GM18517 (cell line): Measurements from ENCODE around the gene NFATC2.

Experiments
- ATAC-seq: cut with Tn5 transposase; IDR thresholded peaks from one replicate; pipeline ENCODE4 v1.9.1; 2021; ENCODE audit warnings: mild to moderate bottlenecking, moderate library complexity; ENCODE audit not compliant: unreplicated experiment

NFATC2 gene

DNA sequence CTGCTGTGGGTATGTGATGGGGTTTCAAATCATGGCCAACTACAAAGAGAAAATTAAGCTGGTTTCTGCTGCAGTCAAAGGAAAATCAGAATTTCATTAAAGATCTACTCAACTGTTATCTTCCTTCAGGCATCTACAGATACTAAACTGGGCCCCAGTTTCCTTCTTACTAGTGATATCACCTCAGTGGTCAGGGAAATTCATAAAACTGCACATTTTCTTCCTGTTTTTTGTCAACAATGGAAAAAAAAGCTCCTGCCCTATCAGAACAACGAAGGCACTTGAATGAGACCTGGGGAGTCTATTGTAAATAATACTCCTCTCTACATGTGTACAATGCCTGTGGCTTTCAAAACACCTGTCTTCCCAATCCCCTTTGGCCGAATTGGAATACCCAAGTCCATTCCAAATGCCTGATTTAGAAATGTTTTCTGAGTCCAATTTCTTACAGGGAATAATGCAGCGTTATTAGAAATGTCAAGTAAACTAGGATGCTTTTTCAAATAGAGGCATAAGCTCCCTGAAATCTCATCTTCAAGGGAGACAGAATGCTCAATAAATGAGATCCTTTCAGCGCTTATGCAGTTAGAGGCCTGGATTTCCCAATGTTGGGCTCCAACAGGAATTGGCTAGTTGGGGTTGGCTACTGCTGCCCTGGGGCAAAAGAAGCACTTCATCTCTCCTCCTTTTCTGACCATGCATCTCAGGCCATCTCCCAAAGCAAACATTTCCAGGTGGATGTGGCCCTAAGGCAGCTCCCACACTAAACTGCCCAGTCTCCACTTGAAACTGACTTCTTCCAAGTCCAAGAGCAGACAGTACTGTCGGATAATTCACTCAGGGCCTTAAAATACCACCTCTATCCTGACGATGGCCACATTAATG lies 143.3 kb downstream of the NFATC2 start:
- ATAC-seq = no peak

DNA sequence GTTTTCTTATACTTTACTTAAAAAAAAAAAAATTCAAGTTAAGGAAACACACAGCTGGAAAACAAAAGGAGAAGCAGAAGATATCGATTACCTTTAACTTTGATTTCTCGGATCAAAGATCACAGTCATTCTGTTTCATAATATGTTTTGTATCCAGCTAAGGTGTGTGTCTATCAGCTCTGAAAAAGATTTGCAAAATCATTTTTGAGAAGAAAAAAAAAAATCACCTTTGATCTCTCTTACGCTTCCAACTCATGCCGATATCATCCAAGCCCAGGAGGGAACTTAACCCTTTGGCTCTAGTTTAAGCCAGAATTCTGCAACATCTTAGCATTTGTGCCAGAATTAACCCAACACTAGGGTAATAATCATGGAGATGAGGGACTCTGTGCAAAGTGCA lies 144.0 kb downstream of the NFATC2 start:
- ATAC-seq = no peak

DNA sequence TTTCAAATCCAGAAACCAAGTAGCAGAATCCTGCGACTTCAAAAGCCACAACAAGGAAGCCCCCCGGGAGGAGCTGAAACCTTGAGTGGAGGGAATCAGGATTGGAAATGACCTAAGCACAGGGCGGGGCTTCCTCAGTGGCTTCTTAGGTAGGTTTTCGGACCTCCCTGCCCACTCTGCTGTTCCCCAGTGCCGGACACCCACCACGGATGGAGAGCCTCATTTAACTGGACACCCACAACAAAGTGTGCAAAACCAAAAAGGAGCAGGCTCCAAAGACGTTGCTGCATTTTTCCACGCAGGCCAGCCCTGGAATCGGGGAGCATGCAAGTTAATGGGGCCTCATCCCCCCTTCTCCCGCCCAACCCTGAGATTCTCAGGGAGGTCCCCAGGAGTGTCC lies 144.4 kb downstream of the NFATC2 start:
- no peak for ATAC-seq

DNA sequence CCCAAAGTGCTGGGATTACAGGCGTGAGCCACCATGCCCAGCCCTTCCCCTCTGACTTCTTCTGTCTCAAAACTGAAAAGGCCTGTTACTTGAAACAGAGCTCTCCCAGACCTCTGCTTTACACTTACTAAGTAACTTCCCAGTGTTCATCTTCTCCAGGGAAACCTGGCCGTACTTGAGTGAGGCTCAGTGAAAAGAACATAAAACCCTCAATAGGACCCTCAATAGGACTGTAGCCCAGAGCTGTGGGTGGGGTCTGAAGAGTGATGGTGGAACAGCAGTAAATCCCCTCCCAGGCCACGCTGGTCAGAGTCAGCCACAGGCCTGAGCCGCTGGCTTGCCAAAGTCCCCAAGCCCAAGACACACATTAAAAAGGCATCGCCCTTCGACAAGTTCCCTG lies 145.4 kb downstream of the NFATC2 start:
- no peak for ATAC-seq

DNA sequence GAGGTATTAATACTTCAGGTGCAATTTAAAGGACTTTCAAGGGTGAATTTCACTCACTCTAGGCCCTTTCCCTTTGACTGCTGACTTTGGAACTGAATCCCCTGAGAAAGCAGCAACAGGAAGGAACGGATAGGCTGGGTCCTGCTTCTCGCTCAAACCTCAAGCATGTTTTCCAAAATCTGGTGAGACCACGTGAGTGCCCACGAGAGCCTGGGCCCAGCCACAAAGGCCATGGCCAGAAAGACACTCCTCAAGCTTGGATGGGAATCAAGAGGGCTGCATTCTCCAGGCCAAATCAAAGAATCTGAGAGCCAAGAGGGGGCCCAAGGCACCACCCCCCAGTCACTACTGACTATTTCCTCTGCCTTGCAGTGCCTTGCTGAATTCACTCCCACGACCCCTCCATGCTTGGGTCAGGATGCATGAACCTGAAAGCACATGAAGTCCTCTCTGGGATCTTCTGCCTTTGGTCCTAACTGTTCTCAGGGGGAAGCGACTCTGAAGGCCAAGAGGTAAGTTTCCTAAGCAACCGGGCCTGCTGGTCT lies 146.1 kb downstream of the NFATC2 start:
- no peak for ATAC-seq

DNA sequence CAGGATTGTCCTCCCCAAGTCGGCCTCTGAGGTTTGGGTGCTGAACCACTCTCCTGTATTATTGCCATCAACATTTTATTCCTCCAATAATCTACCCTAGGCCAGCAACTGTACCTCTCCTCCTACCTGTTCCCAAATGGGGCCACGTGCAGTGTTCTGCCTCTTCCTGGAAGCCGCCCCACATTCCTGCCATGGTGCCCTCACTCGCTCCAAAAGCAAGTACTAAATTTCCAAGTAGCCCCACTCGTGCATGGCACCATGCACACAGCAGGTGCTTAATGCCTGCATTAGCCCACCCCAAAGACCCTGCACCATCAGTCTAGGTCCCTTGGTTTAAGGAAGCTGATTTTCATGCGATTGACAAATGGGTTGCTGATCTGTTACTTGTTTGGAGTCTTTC lies 147.8 kb downstream of the NFATC2 start:
- no peak for ATAC-seq

DNA sequence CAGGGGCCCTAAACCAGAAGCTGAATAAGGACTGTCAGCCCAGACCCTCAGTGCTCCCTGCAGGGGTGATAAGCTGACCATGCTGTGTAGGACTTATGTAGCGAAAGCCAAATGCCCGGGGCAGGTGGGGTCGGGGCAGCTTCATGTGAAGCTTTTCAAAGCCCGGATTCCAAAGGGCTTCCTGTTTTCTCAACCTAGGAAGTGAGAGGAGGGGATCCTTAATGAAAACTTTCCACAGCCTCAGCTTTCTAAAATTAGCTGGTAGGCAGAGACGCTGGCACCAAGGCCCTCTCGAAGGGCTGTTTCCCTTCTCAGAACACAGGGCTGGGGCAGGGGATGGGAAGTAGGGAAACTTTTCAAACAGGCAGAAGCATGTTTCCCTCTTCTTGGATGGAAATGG lies 148.9 kb downstream of the NFATC2 start:
- no peak for ATAC-seq

DNA sequence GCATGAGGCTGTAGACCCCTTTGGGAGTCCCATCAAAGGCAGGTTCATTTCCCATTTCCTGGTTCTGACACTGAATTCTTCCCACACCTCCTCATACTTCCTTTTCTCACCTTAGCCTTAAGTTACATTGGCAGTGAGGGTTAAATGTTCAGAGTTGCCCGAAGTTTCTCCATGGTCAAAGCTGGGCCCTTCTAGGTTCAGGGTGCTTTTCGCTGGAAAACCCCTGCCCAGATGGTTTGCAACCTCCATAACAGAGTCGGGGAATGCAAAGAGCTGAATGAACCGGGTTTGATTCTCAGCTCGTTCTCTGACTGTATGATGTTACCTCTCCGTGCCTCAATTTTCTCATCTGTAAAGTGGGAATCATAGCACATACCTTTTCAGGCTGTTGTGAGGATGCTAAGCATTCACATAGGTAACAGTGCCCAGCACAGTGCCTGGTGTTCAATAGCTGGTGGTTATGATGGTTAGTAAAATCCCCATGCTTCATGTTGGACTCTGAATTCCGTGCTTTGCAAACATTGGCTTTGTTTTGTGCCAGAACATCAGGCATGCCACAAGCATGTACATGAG lies 149.8 kb downstream of the NFATC2 start:
- no peak for ATAC-seq

DNA sequence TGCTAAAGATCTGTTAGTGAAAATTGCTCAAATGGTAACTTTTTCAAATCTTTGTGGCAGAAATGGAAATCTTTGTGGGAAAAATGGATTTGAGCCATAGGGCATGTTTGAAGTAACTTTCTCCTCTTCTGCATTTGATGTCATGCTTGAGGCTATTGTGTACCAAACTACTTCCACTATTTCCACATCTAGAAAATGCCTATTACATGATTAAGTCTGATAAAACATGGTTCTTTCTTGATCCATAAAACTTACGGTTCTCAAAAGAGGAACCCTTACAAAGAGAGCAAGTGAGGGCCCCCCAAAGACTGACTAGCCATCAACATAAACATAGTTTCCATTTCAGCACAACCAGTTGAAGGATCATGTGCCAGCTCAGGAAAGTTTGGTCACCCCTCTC lies 150.6 kb downstream of the NFATC2 start:
- ATAC-seq = no peak

DNA sequence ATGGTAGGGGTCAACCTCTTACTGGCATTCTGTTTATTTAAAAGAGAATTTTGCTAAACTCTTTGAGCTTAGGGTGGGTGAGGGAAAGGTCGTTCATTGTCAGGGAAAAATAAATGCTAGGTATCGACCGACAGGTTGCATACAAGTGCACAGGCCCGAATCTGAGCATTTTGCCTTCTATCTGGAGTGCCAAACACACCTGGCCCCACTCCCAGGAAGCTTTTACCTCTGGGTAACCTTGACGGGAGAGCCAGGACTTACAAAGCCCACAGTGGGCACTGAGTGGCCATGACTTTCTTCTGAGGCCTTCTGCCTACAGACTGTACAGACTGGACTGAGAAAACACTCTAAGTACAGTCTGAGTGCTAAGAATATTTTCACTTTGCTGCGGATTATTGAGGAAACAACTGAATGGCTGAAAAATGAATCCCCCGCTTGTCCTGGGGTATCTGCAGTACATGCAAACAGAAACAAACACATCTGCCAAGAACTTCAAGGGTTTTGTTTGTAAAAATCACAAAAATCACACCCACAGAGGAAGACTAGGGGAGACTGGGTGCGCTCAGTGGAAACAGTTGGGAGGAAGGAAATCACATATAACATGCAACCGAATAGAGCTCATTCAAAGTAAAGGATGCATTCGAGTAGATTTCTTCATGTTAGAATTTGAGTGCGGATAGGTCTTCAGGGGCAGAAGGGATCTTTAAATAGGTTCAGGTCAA lies 152.8 kb downstream of the NFATC2 start:
- no peak for ATAC-seq

DNA sequence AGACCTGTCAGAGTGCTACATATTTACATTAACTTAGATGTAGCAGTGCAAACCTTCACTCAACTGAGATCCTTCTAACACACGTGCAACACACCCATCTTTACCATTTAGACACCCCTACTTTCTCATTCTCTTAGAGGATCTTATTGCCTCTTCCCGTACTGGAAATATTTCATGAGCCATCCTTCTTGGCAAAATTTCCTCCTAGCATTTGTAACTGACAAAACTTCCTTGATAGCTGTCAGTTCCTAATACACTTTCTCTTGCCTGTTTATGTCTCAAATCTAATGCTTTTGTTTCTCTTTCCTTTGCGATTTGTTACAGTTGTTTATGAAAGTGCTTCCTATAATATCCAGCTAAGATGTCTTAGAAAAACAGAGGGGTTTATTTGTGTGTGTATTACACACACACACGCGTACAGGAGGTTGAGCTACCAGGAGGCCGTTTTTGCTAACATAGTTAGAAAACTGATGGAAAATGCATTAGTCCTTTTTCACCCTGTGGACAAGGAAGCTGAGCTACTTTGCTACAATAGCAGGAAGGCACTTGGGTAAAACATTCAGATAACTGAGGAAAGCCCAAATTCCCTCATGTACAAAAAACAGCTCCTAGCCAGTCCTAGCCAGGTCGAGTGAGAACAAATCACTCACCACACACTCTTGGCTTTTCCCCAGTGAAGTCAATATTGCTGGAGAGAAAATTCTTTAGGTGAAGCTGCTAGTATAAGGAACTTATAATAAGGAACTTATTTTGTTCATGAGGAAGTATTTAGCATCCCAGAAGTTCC lies 153.6 kb downstream of the NFATC2 start:
- no peak for ATAC-seq

DNA sequence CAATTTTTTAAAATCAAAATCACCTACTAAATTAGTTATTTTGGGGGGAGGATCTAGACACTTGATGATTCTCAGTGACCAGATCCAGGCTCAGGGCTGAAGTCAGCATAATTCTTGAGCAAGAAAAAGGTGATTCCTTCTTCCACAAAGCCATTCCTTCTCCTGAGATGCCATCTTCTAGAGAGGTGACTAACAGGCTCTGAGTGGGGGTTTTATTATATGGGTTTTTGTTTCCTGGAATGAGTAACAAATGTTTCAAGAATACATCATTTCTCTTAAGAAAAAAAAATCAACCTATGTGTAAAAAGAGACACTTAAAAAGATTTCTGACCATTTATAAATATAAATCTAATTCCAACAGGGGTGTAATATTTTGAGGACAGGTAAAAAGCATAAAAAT lies 154.3 kb downstream of the NFATC2 start:
- no peak for ATAC-seq

DNA sequence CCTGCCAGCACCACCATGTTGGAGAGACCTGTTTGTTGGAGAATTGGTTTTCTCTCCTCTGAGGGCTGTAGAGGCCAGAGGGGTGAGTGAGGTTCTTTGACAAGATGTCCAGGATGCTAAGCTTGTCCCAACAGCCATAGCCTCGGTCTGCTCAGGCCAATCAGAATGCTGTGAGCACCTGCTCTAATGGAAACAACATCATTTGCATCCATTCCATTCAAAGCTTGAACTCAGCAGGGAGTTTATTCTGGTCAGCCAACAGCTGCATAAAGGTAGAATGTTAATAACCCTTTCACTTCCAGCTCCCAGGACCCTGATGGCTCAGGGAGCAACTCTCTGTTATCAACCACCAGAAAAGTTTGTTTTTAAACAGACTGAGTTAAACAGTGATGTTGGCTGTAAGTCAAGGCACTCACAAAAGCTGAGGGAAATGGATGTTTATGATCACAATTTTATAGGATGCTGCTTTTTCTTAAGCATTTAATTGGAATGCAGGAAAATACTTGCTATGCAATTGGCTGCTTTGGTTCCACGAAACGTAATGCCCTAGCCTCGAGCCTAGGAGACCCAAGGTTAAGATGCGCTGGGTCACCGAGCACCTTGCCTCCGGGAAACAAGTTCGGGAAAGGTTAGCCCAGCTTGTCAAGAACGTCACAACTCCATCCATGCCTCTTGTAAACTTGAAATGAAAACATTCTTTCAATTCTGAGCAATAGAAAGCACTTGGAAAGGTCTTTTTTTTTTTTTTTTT lies 155.2 kb downstream of the NFATC2 start:
- ATAC-seq = no peak

DNA sequence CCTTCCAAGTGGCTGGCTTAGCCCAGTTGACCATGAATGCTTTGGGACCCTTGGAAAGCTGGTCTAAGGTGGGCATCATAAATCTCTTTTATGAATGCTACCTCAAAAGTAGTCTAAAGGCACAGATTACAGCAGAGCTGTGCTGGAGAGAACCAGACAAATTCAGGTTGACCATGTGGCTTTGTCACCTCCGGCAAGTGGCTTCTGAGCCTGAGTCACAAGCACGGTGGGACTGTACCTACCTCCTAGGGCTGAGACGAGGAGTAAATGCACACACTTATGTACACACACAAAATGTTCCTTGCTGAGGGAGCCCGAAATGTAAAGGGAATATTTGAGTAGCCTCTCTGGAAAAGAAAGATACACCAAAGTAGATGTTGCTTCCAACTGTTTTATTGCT lies 155.9 kb downstream of the NFATC2 start:
- no peak for ATAC-seq

DNA sequence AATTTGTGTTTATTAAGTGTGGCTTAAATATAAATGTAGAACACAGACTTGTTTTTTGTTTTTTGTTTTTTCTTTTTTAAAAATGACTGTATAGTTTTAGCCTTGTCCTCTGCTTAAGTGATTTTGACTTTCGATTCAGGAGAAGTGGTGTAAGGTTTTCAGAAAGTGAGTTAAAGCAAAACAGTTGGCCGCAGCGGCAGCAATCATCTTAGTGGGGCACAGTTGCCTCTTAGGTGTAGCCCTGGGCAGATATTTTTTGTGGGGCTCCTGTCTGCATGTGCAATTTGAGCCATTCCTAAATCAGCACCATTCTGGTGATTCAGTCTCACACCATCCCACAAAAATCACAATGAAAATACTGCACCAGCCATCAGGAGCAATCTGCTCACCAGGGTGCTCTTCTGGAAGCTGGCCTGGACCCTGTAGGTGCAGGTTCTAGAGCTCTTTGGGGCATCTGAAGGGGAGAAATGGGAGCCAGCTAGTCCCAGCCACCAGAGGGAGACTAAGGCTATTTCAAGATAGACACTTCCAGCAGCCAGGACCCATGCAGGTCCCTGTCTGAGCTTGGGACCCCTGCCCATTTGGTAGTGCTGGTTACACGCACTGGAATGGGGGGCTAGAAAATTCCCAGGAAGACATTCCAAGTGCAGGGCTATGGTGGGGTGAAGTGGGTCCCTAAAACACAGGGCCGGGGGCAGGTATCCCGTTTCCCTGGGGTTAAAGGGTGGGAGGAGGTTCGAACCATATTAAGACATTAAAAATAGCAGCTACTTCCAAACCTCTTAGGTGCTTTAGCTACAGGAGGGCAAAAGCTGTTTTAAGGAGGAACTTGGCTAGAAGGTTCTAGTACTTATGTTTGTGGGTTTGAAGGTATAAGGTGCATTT lies 156.6 kb downstream of the NFATC2 start:
- no peak for ATAC-seq

DNA sequence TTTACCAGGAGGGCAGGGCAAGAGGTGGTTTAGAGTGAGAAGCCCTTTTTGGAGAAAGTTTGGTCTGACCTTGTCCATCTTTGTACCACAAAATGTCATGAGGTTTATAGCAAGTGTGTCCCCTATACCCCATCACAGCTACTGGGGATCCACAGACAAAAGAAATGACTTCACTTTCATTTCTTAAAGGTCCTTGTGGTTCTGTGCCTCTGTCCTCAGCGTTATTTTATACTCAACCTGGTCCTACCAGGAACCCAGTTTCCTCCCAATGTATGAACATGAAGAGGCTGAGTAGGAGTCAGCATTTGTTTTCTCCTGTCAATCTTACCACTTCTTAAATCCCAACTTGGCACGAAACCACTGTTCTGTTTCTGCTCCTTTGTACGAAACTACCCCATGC lies 157.6 kb downstream of the NFATC2 start:
- ATAC-seq = no peak

DNA sequence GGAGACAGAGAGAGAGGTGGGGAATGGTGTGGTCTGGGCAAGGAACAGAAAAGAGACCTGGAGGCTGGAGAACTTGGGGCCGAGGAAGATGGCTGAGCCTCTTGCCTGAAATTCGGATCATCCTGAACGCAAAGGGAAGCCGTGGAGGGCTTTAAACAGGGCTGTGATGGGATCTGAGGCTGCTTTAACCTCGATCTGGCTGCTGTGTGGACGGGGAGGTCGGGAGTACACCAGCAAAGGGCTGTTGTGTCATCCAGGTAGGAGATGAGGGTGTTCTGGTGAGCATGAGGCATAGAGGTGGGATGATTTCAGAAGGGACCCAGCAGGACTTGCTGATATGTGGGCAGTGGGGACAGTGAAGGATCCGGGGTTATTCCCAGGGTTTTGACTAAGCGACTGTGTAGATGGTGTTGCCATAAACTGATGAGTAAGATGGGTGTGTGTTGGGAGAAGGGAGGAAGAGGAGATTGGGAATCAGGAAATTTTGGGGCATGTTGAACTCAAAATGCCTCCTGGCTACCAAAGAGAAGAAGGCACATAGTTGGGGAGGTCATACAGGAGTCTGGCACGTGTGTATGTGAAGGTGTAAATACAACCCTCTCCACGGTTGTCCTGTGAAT lies 158.5 kb downstream of the NFATC2 start:
- no peak for ATAC-seq

DNA sequence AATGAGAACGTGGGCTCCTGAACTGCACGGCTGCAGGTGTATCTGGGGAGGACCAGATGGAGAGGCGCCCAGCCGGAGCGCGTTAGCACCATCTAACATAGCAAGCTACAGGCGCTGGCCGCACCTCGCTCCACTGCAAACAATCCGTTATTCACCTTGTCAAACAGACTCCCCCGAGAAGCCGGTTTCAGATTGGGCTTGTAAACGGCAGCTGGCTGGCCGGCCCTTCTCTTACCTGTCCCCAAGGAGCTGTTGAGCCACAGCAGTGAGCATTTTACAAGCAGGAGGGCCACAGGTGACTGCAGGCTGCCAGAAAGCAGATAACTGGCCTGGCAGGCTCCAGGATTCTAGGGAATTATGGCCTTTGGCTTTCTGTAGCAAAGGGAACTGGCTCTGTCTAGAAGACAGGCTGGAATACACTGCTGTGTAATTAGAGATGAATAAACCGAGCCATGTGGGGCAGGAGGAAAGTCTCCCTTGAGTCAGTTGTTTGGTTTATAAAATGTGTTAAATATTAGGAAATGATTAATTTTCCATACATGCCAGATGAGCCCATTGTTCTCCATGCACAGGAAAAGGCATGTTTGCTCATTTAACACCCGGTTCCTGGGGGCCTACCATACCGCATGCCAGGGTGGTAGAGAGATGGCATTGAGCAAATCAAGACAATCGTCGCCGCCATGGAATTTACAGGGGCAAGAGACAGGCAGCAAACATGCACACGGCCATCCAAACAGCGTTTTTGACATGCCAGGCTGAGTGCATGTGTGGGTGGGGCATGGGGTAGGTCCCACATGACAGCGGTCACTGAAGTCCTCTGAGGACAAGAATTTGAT lies 159.3 kb downstream of the NFATC2 start:
- ATAC-seq = no peak
